Sciatic nerve (tissue), 2 donors: ENCODE data around the gene TBXT. TPM values are rescaled to one million over a fixed set of nuclear protein-coding genes. Genes with fewer than 3 reads are reported as not detected.
"Not testable (repeated sequence)": the region's sequence is repeated elsewhere in the genome, so short reads cannot be mapped to it uniquely, and the experiment has no call there.

ENCODE experiments used
- ATAC-seq: fragments of 200-7000 bp; cut with Tn5 transposase; one replicate; pipeline ENCODE4 v1.9.1; 2020; ENCODE audit warnings: mild to moderate bottlenecking, moderate library complexity
- DNase-seq: peaks from one replicate; pipeline ENCODE4 v3.0.0-alpha.2; 2020; ENCODE audit warnings: low spot score
- intact Hi-C: fragments of 100-400 bp; cut with DNase I; formaldehyde crosslinking; loops from one replicate; pipeline ENCODE4 v1.14.2; 2022
- total RNA-seq: library from RNA; stranded (reverse); fragmentation: NEBNext Ultra II Directional; extraction: Animal tissue kit (Norgen Biotek cat#: 25700); gene quantifications from one replicate; pipeline ENCODE4 v1.2.1, GENCODE V29; 2021
- donor health status: DM: no; HTN: no; CAD: no.
- donor health status: DM: no; HTN: no; CAD: no.

The TBXT gene
- total RNA-seq, 1 donor from 2014 or later, result not detected

- intact Hi-C loops, result no loop called here
- ATAC-seq (no peak), DNase-seq (no peak)
These were observed 39.8 kb downstream of the TBXT start for GRCh38 chr6:166127624-166128472.

- intact Hi-C loops, result not testable (repeated sequence)
These were observed 44.5 kb downstream of the TBXT start for GRCh38 chr6:166123115-166123514.

GRCh38 chr6:166121726-166122125 is 45.9 kb downstream of the TBXT start:
- ATAC-seq (no peak), DNase-seq (no peak)
- intact Hi-C loops, result no loop called here

More at GRCh38 chr6:166123115-166123514, 44.5 kb downstream of the TBXT start:
- not testable (repeated sequence) for ATAC-seq, DNase-seq

- intact Hi-C loops, result no loop called here
- no peak for ATAC-seq
- DNase-seq, result no peak
These were observed 48.3 kb downstream of the TBXT start for GRCh38 chr6:166119116-166119911.

- no peak for DNase-seq
- no peak for ATAC-seq
- intact Hi-C loops, result no loop called here
These were observed 52.0 kb downstream of the TBXT start for GRCh38 chr6:166115609-166116008.

- intact Hi-C loops, result no loop called here
- DNase-seq (no peak), ATAC-seq (no peak)
These were observed 55.1 kb downstream of the TBXT start for GRCh38 chr6:166112580-166112979.

GRCh38 chr6:166109608-166110007 is 58.0 kb downstream of the TBXT start:
- DNase-seq, result no peak
- no peak for ATAC-seq
- intact Hi-C loops, result no loop called here

Other genes with a start within 250 kb of the TBXT start
- not detected for gene PRR18, start 140.5 kb upstream of the TBXT start, total RNA-seq
- gene SFT2D1, start 174.7 kb upstream of the TBXT start, total RNA-seq, result 46.1 TPM
- gene MPC1, start 215.1 kb upstream of the TBXT start, total RNA-seq, result 49.2 TPM